Coronary artery (tissue), 2 donors: ENCODE measurements around the gene CCL22.
"Not testable (repeated sequence)": the region's sequence is repeated elsewhere in the genome, so short reads cannot be mapped to it uniquely, and the experiment has no call there.

Experiments
- DNase-seq: peaks from one replicate; pipeline ENCODE4 v3.0.0-alpha.2; 2017; ENCODE audit warnings: low spot score
- H3K27ac ChIP-seq, 2 donors: fragments of 200-600 bp; sonication (generic); one replicate each; pipeline ENCODE4 v1.5.1; 2016 to 2019
- H3K4me3 ChIP-seq: fragments of 200-600 bp; sonication (generic); 2 replicates; pipeline ENCODE4 v1.5.1; 2016; ENCODE audit warnings: mild to moderate bottlenecking, moderate library complexity
- CTCF ChIP-seq: fragments of 200-600 bp; sonication (generic); IDR thresholded peaks from one replicate; pipeline ENCODE4 v1.5.1; 2019; ENCODE audit warnings: antibody characterized with exemption

CCL22 gene

DNA sequence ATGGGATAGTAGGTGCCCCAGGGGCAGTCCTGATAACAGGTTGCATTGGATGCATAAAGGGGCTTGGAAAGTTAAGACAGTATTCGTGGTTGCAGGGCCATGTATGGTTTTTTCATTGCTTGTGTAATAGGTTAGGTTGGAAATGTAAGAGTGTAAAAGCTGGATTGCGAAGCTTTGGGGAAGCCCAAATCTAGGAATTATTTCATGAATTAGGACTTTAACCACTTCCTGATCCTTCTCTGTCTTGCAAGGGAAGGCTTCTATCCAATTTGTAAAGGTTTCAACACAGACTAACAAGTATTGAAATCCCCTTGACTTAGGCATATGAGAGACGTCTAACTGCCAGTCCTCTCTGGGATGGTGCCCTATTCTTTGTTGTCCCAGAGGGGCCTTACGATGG lies 38.2 kb downstream of the CCL22 start:
- H3K27ac ChIP-seq = no peak overlapping the region
- DNase-seq = no peak
- no peak for TF ChIP-seq CTCF

DNA sequence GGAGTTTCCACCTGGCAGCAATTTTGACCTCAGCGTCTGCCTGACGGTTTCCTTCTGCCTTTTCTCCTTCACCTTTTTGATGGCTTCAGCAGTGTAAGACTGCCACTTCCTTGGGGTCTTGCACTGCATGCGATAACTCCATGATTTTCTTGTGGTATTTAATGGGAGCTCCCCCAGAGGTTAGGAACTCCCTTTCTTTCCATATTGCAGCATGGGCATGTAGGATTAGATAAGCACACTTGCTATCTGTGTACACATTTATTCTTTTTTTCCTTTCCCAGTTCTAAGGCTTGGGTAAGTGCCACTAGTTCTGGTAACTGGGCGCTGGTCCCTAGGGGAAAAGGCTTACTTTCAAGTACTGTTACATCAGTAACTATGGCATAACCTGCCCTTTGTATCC lies 38.9 kb downstream of the CCL22 start:
- DNase-seq, H3K4me3 ChIP-seq, H3K27ac ChIP-seq: not testable (repeated sequence)

More for the DNA sequence above, 38.2 kb downstream of the CCL22 start:
- H3K4me3 ChIP-seq = no peak overlapping the region

DNA sequence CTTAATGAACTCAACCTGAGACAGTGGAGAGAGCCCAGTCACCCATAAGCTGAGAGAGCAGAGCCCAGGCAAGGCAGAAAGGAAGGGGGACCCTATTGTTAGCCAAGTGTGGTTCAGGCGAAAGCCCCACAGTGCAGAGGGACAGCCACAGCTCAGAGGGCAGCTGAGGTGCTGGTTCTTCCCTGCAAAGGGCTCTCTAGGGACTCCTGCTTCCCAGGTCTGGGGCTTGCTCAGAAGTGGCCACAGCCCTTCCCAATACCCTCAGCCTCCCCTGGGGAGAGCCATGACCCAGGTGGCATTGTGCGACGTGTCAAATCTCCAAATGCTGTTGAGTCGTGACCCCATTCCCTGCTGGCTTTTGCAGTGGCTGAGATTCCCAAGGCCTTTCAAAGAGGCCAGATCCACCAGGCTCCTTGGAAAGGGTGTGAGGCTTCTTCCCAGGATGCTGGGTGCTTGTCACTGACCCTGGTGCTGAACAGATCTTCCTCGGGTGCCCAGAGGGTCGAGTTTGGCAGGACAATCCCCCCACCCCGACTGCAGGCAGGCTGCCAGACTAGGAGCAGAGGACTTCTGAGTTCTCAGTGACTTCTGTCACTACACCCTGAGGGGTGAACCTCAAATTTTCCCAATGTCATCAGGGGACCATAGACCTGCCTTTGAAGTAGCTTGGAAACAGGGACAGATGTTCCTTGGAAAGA lies 43.5 kb downstream of the CCL22 start:
- no peak overlapping the region for H3K4me3 ChIP-seq
- DNase-seq = no peak
- H3K27ac ChIP-seq = no peak overlapping the region
- TF ChIP-seq CTCF = no peak

GRCh38 chr16:57403965-57404817 lies 45.6 kb downstream of the CCL22 start, which contains the start of gene CCL17:
Gene CCL17 (plus strand): TSS chr16:57404767. CDS start chr16:57413933, 9,166 bp downstream.
- no peak within 1 kb of the TSS for H3K27ac ChIP-seq
- no peak within 1 kb of the TSS for H3K4me3 ChIP-seq
- TF ChIP-seq CTCF = no peak
- no peak for DNase-seq

GRCh38 chr16:57405097-57405496 lies 46.5 kb downstream of the CCL22 start:
- H3K4me3 ChIP-seq = no peak overlapping the region
- no peak for TF ChIP-seq CTCF
- no peak for DNase-seq

DNA sequence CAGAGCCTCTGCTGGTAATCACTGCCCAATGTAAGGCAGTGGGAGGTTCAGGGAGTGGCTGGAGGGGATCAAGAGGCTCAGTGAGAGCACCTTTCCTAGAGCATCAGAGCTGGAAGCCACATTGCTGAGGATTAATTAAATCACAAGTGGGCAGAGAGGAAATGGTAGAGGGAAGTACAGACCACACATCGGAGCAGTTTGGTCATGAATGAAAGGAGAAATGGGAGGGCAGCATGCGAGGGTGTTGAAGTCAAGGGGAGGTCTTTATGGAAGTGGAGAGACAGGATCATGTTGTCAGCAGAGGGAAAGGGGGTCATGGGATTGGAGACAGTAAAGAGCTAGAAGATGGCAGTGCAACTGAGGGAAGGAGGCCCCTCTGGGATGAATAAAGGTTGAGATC lies 48.3 kb downstream of the CCL22 start:
- DNase-seq = no peak
- Histone ChIP-seq H3K4me3 (no peak overlapping the region), H3K27ac (no peak overlapping the region)
- TF ChIP-seq CTCF = no peak

More at GRCh38 chr16:57405097-57405496, 46.5 kb downstream of the CCL22 start:
- no peak overlapping the region for H3K27ac ChIP-seq

DNA sequence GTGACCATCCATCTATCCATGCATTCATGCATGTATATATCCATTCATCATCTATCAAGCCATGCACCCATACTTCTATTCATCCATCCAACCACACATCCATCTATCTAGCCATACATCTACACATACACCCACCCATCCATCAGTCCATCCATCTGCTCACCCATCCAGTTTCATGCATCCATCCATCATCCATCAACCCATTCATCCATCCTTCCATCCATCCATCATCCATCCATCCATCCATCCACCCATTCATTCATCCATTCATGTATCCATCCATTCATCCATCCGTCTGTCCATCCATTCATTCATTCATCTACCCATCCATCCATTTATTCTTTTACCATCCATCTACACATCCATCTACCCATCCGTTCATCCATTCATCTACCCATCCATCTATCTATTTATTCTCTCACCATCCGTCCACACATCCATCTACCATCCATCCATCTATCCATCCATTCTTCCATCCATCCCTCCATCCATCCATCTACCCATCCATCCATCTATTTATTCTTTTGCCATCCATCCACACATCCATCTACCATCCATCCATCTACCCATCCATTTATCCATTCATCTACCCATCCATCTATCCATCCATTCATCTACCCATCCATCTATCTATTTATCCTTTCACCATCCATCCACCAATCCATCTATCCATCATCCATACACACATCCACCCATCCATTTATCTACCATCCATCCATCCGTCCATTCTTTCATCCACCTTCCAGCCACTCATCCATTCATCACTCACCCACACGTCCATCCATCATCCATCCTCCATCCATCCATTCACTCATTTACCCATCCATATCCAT lies 49.2 kb downstream of the CCL22 start:
- TF ChIP-seq CTCF = no peak
- no peak for DNase-seq
- Histone ChIP-seq H3K27ac (no peak overlapping the region), H3K4me3 (no peak overlapping the region)
